Psoas muscle (tissue), 8 donors: ENCODE data around the gene EXOC3L2. TPM values are rescaled to one million over a fixed set of nuclear protein-coding genes. Genes with fewer than 3 reads are reported as not detected.

Experiments used
- ATAC-seq, 4 donors: fragments of 200-7000 bp; cut with Tn5 transposase; one replicate each; pipeline ENCODE4 v1.9.1; 2020; ENCODE audit warnings: moderate library complexity in 3 of 4, mild to moderate bottlenecking in 2 of 4
- DNase-seq, 2 donors: peaks; one replicate each; pipeline ENCODE4 v3.0.0-alpha.2; 2020
- H3K27ac ChIP-seq: fragments of 200-600 bp; one replicate; pipeline ENCODE4 v1.8.0; 2022
- H3K27me3 ChIP-seq, 3 donors: fragments of 200-600 bp in 1 of 3; one replicate each; pipeline versions ENCODE4 v1.6.1 to v1.8.0; 2013 to 2022; ENCODE audit warnings: low read length in 2 of 3, mild to moderate bottlenecking in 2 of 3, moderate library complexity in 1 of 3; ENCODE audit not compliant: insufficient read depth in 3 of 3
- H3K36me3 ChIP-seq, 2 donors: fragments of 200-600 bp in 1 of 2; one replicate each; pipeline versions ENCODE4 v1.6.1 to v1.8.0; 2013 to 2022; ENCODE audit warnings: low read depth in 1 of 2, mild to moderate bottlenecking in 1 of 2, moderate library complexity in 1 of 2; ENCODE audit not compliant: insufficient read depth in 1 of 2
- H3K4me1 ChIP-seq: fragments of 200-600 bp; one replicate; pipeline ENCODE4 v1.8.0; 2022
- H3K4me3 ChIP-seq: fragments of 200-600 bp; one replicate; pipeline ENCODE4 v1.8.0; 2022; ENCODE audit warnings: mild to moderate bottlenecking
- H3K9me3 ChIP-seq: fragments of 200-600 bp; one replicate; pipeline ENCODE4 v1.8.0; 2022
- CTCF ChIP-seq: fragments of 200-600 bp; IDR thresholded peaks from one replicate; pipeline ENCODE4 v1.8.0; 2022; ENCODE audit warnings: antibody characterized with exemption
- WGBS, 3 donors: extraction: QIAGEN DNeasy Blood & Tissue Kit; methylation state at CpG; one replicate each; pipeline versions ENCODE4 v1.1.6 to v1.1.7; 2013; 5-methylcytosine and 5-hydroxymethylcytosine counted together
- intact Hi-C, 2 donors: fragments of 100-400 bp; cut with DNase I; formaldehyde crosslinking; loops; one replicate each; pipeline versions ENCODE4 v1.11.0 to v1.14.2; 2022
- polyA plus RNA-seq, 3 donors: library from polyadenylated mRNA; stranded (reverse); fragments of 200-250 nt; gene quantifications; one replicate each; pipeline ENCODE4 v1.2.3, GENCODE V29; 2013
- total RNA-seq, 4 donors: library from RNA; stranded (reverse); fragmentation: NEBNext Ultra II Directional in 2 of 4; extraction: Animal tissue kit (Norgen Biotek cat#: 25700) in 2 of 4; gene quantifications; one replicate each; pipeline versions ENCODE4 v1.2.1 to v1.2.4, GENCODE V29; 2021 to 2023
- donor health status: healthy with polysubstance abuse.
- donor health status: DM: no; HTN: no; CAD: no; lungs with moderate emphysema.
- donor health status: Bipolar disorder and iron deficiency.
- donor health status: healthy.
- donor health status: DM: yes; HTN: yes; CAD: no.
- donor health status: DM: no; HTN: no; CAD: no.
- donor health status: DM: no; HTN: no; CAD: no.
- donor health status: DM: yes; HTN: yes; CAD: no.

The EXOC3L2 gene
- total and polyA plus RNA-seq, 7 donors = 0.17 to 1.3 (median 0.62) TPM

DNA sequence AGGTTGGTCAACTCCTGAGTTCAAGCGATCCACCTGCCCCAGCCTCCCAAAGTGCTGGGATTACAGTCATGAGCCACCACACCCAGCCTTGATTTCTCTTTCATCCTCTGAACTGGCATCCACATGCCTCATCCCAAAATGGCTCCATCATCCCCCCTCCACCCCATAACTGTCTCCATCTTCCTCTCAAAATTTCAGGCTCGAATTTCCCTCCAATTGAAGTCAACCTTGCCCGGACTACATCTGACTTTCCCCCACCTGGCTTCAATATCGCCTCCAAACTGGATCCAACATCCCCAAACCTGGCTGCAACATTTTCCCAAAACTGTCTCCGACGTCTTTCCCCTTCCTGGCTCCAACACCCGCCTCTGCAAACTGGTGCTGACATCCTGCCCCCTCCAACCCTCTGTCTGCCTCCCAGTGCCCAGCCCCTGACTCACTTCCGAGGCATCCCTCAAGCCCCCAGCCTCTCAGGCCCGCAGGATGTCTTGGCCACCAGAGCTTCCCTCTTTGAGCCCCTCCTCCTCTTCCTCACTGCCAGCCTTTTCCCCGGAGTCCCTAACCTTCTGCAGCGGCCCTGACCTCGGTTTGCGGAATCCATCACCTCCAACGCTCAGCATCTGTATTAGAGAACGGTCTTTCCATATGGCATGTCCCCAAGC lies 943 bp downstream of the EXOC3L2 start:
- H3K4me1 ChIP-seq = no peaks in the 10 kb centered on the region
- intact Hi-C loops = no loop called here
- no peak for DNase-seq
- no peak overlapping the region for H3K27ac ChIP-seq
- ATAC-seq = no peak
- H3K9me3 ChIP-seq = no peaks in the 10 kb centered on the region
- TF ChIP-seq CTCF = no peak
- no peaks in the 10 kb centered on the region for H3K27me3 ChIP-seq
- 44 to 47% (median 45%) methylated on average over 15 of the region's 15 CpGs for WGBS, 3 donors
- no peak overlapping the region for H3K4me3 ChIP-seq
- no peaks in the 10 kb centered on the region for H3K36me3 ChIP-seq

DNA sequence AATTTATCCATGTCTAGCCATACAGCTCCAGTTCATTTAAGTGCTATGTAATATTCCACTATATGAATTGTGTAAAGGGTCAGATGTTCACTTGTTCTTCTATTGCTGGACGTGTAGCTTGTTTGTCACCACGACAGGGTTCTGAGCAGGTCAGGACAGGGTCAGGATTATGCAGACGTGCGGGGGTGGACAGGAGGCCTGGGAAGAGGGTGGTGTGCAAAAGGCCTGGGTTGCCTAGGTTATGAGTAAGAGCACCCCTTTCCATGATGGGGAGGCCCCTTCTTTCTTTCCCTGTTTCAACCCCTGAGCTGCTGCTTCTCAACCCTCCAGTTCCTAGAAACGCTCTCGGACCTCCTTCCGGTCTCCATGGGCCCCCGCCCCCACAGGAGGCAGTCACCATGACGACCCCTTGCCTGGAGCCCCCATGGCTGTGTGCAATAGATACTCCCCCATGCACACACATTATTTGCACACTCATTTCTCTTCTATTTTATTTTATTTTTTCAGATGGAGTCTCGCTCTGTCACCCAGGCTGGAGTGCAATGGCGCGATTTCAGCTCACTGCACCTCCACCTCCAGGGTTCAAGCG lies 2.0 kb downstream of the EXOC3L2 start:
- DNase-seq (no peak), ATAC-seq (no peak)
- no peaks in the 10 kb centered on the region for H3K9me3 ChIP-seq
- TF ChIP-seq CTCF = no peak
- no peak overlapping the region for H3K4me3 ChIP-seq
- intact Hi-C loops = no loop called here
- 69 to 72% (median 70%) methylated on average over 13 of the region's 13 CpGs for WGBS, 3 donors
- H3K27ac ChIP-seq = no peak overlapping the region
- no peaks in the 10 kb centered on the region for H3K4me1 ChIP-seq
- peaks cover 0 to 4% (median 0%) of the 10 kb centered on the region in 3 donors for H3K27me3 ChIP-seq
- H3K36me3 ChIP-seq = no peaks in the 10 kb centered on the region

DNA sequence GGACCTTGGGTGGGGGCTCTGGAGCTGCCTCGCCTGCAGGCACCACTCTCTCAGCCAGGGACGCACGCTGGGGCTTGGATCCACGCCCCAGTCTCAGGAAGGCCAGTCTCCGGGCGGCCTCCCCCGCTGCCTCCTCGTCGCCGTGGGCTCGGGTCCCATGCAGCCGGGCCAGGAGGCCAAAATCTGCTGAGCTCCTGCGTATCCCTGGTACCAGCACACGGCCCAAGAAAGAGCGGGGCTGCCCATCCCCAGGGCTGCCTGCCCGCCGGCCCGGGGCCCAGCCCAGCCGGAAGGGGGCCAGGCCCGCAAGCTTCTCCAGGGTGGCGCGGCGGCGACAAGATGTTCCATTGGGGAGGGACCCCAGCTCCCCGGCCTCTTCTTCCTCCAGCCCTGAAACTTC lies 6.7 kb downstream of the EXOC3L2 start:
- Histone ChIP-seq H3K4me1 (no peaks in the 10 kb centered on the region), H3K27me3 (peaks cover 0 to 16% (median 16%) of the 10 kb centered on the region in 3 donors), H3K36me3 (no peaks in the 10 kb centered on the region), H3K27ac (no peak overlapping the region), H3K4me3 (no peak overlapping the region), H3K9me3 (no peaks in the 10 kb centered on the region)
- WGBS, 3 donors = 78 to 81% (median 79%) methylated on average over 21 to 25 of the region's 25 CpGs
- intact Hi-C loops = no loop called here
- DNase-seq = no peak
- no peak for ATAC-seq
- TF ChIP-seq CTCF = no peak

DNA sequence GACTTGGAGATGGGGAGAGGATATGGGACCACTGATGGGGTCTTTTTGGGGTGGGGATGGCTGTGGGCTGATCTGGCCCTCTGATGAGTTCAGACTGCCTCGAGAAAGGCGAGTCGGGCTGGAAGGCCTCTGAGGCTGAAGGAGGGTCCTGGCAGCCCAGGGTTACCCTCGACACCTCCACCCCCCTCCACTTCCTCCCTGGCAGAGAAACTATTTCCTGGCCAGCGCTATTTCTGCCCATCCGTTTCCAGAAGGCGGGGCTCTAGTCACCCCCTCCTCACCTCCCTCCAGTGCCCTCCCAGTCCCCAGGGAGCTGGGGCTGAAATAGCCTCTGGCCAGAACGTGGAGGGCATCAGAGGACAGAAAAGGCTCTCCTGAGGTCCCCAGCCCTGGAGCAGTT lies 9.7 kb downstream of the EXOC3L2 start:
- no peaks in the 10 kb centered on the region for H3K36me3 ChIP-seq
- no peaks in the 10 kb centered on the region for H3K4me1 ChIP-seq
- DNase-seq = no peak
- H3K27ac ChIP-seq = no peak overlapping the region
- H3K27me3 ChIP-seq = peaks cover 0 to 22% (median 16%) of the 10 kb centered on the region in 3 donors
- 11 to 15% (median 13%) methylated on average over 4 to 8 of the region's 8 CpGs for WGBS, 3 donors
- H3K4me3 ChIP-seq = no peak overlapping the region
- no peak for ATAC-seq
- no peak for TF ChIP-seq CTCF
- H3K9me3 ChIP-seq = no peaks in the 10 kb centered on the region
- intact Hi-C loops = no loop called here
